K562 (cell line): Measurements from ENCODE around the gene GABARAPL2. TPM values are rescaled to one million over a fixed set of nuclear protein-coding genes. Genes with fewer than 3 reads are reported as not detected.

ENCODE experiments used
- ATAC-seq: fragments of 200-7000 bp; cut with Tn5 transposase; 3 replicates; pipeline ENCODE4 v1.9.1; 2020; ENCODE audit warnings: moderate library complexity
- BruUV-seq: library from RNA; stranded (reverse); fragments of 400-500 nt; replicated peaks from 2 replicates; lab custom pipeline; 2021; lab: Mats Ljungman, UMichigan
- CTCF ChIA-PET: fragments of 300-600 bp; formaldehyde crosslinking; extraction: SDS; loops from one replicate; lab custom pipeline; 2021; ENCODE audit warnings: low intra/inter-chr PET ratio; lab: Yijun Ruan, JAX
- POLR2A ChIA-PET: fragments of 300-600, 350-650 bp; sonication (Branson Sonifier 250); formaldehyde crosslinking; extraction: SDS; loops from one replicate; lab custom pipeline; 2021; ENCODE audit warnings: antibody characterized with exemption, inconsistent platforms; lab: Yijun Ruan, JAX
- DNase-seq, 4 experiments: peaks; one replicate each; pipeline versions ENCODE4 v3.0.0 to v3.0.0-alpha.2; 2011 to 2018; ENCODE audit warnings: low spot score in 3 of 4, mixed read lengths in 3 of 4; ENCODE audit errors: extremely low read depth in 1 of 4
- FAIRE-seq: peaks from 2 replicates; lab custom pipeline; 2011; peaks lifted over from hg19 to GRCh38; lab: Jason Lieb, UNC
- H2AFZ ChIP-seq: 2 replicates; pipeline ENCODE4 v1.6.0; 2011; ENCODE audit warnings: low read depth, low read length, control low read depth, inconsistent platforms
- H3K27ac ChIP-seq: fragments of 200-600 bp; 3 replicates; pipeline ENCODE4 v1.8.0; 2011; ENCODE audit warnings: low read depth, mild to moderate bottlenecking, control low read depth, inconsistent platforms, low read length, moderate library complexity, mixed read lengths; ENCODE audit errors: extremely low read depth
- H3K27me3 ChIP-seq, 2 experiments: fragments of 300-600 bp in 1 of 2; 2 replicates in 1 of 2; 3 replicates in 1 of 2; pipeline versions ENCODE4 v1.6.0 to v1.8.0; 2011; ENCODE audit warnings: inconsistent platforms in 2 of 2, low read length in 2 of 2, mild to moderate bottlenecking in 1 of 2, mixed read lengths in 1 of 2, moderate library complexity in 1 of 2; ENCODE audit not compliant: control insufficient read depth in 2 of 2, insufficient read depth in 2 of 2
- H3K36me3 ChIP-seq: fragments of 300-600 bp; 3 replicates; pipeline ENCODE4 v1.8.0; 2011; ENCODE audit warnings: mild to moderate bottlenecking, low read length, inconsistent platforms; ENCODE audit not compliant: control insufficient read depth, insufficient read depth
- H3K4me1 ChIP-seq, 2 experiments: fragments of 200-600 bp in 1 of 2; replicated peaks in 1 of 2; 2 replicates in 1 of 2; 3 replicates in 1 of 2; pipeline versions ENCODE4 v1.5.1 to v1.8.0; 2011; ENCODE audit warnings: inconsistent platforms in 2 of 2, low read length in 2 of 2, mild to moderate bottlenecking in 1 of 2, mixed read lengths in 1 of 2, moderate library complexity in 1 of 2; ENCODE audit not compliant: control insufficient read depth in 2 of 2, insufficient read depth in 2 of 2
- H3K4me2 ChIP-seq: 2 replicates; pipeline ENCODE4 v1.6.1; 2011; ENCODE audit warnings: low read length, control low read depth, inconsistent platforms, mixed read lengths; ENCODE audit not compliant: insufficient read depth
- H3K4me3 ChIP-seq: fragments of 200-600 bp; sonication (generic), shearing (Covaris generic); 2 replicates; pipeline ENCODE4 v1.5.1; 2016; ENCODE audit warnings: control low read depth, inconsistent platforms
- H3K79me2 ChIP-seq: fragments of 200-600 bp; 3 replicates; pipeline ENCODE4 v1.8.0; 2011; ENCODE audit warnings: low read length, inconsistent platforms; ENCODE audit not compliant: control insufficient read depth, insufficient read depth
- H3K9ac ChIP-seq, 2 experiments: 2 replicates each; pipeline versions ENCODE4 v1.6.0 to v1.6.1; 2011; ENCODE audit warnings: low read depth in 2 of 2, low read length in 2 of 2, control low read depth in 1 of 2, inconsistent platforms in 1 of 2, mild to moderate bottlenecking in 1 of 2, mixed read lengths in 1 of 2; ENCODE audit not compliant: insufficient read depth in 1 of 2
- H3K9me1 ChIP-seq: one replicate; pipeline ENCODE4 v1.6.0; 2011; ENCODE audit warnings: inconsistent platforms, mild to moderate bottlenecking, low read length, moderate library complexity; ENCODE audit not compliant: control insufficient read depth, insufficient read depth
- H3K9me3 ChIP-seq: replicated peaks from 2 replicates; pipeline ENCODE4 v1.5.1; 2011; ENCODE audit warnings: low read depth, low read length, inconsistent platforms; ENCODE audit not compliant: control insufficient read depth, insufficient read depth
- H4K20me1 ChIP-seq: replicated peaks from 2 replicates; pipeline ENCODE4 v1.6.1; 2011; ENCODE audit warnings: low read length, inconsistent platforms, mixed read lengths; ENCODE audit not compliant: control insufficient read depth, insufficient read depth
- CHD1 ChIP-seq: fragments of 200-600 bp; sonication (generic); IDR thresholded peaks from one replicate; pipeline ENCODE4 v1.6.1; 2012; ENCODE audit warnings: mild to moderate bottlenecking, moderate library complexity, low read length, inconsistent platforms
- DEAF1 ChIP-seq: fragments of 450-650 bp; formaldehyde crosslinking; IDR thresholded peaks from 2 replicates; pipeline ENCODE4 v1.4.0; 2020; ENCODE audit warnings: mild to moderate bottlenecking, moderate library complexity
- EHMT2 ChIP-seq: fragments of 450-650 bp; IDR thresholded peaks from 2 replicates; pipeline ENCODE4 v1.6.1; 2018; ENCODE audit warnings: antibody characterized with exemption
- EP400 ChIP-seq: fragments of 450-650 bp; IDR thresholded peaks from 2 replicates; pipeline ENCODE4 v1.6.1; 2017; ENCODE audit warnings: antibody characterized with exemption, mild to moderate bottlenecking, moderate library complexity
- HMGXB4 ChIP-seq: sonication (generic); formaldehyde crosslinking; IDR thresholded peaks from 2 replicates; pipeline ENCODE4 v1.8.1; 2023; ENCODE audit warnings: mild to moderate bottlenecking, missing genetic modification reagents
- NBN ChIP-seq: fragments of 450-650 bp; IDR thresholded peaks from 2 replicates; pipeline ENCODE4 v1.6.1; 2016; ENCODE audit warnings: low read depth, mild to moderate bottlenecking
- PCBP1 ChIP-seq: fragments of 200-400 bp; formaldehyde crosslinking; IDR thresholded peaks from 2 replicates; pipeline ENCODE4 v1.6.1; 2018; ENCODE audit warnings: mild to moderate bottlenecking, low read depth, low read length; ENCODE audit not compliant: poor library complexity, severe bottlenecking
- ZBTB7A ChIP-seq: IDR thresholded peaks from 2 replicates; pipeline ENCODE4 v1.6.1; 2011; ENCODE audit warnings: low read depth, mild to moderate bottlenecking, low read length, moderate library complexity, borderline replicate concordance; ENCODE audit not compliant: control insufficient read depth
- ZFX ChIP-seq: sonication (generic); formaldehyde crosslinking; IDR thresholded peaks from 2 replicates; pipeline ENCODE4 v1.8.0; 2022; ENCODE audit warnings: mild to moderate bottlenecking, missing genetic modification reagents, moderate library complexity
- ZNF280A ChIP-seq: fragments of 450-650 bp; IDR thresholded peaks from 2 replicates; pipeline ENCODE4 v1.6.1; 2018; ENCODE audit warnings: mild to moderate bottlenecking, low read depth; ENCODE audit not compliant: partially characterized antibody
- ZNF644 ChIP-seq: fragments of 200-800 bp; sonication (Bioruptor generic); IDR thresholded peaks from 2 replicates; pipeline ENCODE4 v1.6.1; 2016; ENCODE audit warnings: low read depth, missing genetic modification characterization, missing compliant biosample characterization
- ZNF695 ChIP-seq: fragments of 450-650 bp; formaldehyde crosslinking; IDR thresholded peaks from 2 replicates; pipeline ENCODE4 v1.4.0; 2020; ENCODE audit warnings: mild to moderate bottlenecking, moderate library complexity
- WGBS: fragments of 100-300 bp; shearing (Covaris generic); methylation state at CpG from one replicate; pipeline ENCODE4 v1.1.6; 2016; ENCODE audit warnings: low coverage, mixed read lengths; ENCODE audit not compliant: insufficient coverage; ENCODE audit errors: missing lambda C conversion rate; 5-methylcytosine and 5-hydroxymethylcytosine counted together
- in situ Hi-C: fragments of 300-500 bp; cut with MboI; formaldehyde crosslinking; loops from 4 replicates; pipeline ENCODE4 v1.15.0; 2018; ENCODE audit warnings: inconsistent platforms, mixed read lengths
- intact Hi-C: fragments of 100-400 bp; cut with micrococcal nuclease; formaldehyde crosslinking; loops from 2 replicates; pipeline ENCODE4 v1.14.2; 2022
- polyA plus RNA-seq, 8 experiments: library from polyadenylated mRNA; depleted of rRNA in 4 of 8; stranded (reverse) in 5 of 8; unstranded in 3 of 8; fragments of >200 nt; fragmentation: Nextera tagmentation in 2 of 8; fragmentation: Illumina TruSeq in 1 of 8; extraction: Ambion mirVana in 2 of 8; extraction: Trizol in 1 of 8; gene quantifications; 2 replicates each; pipeline versions ENCODE4 v1.2.1 to v1.2.3, GENCODE V29; 2011 to 2014; ENCODE audit warnings: inconsistent platforms in 1 of 8, missing spikeins in 1 of 8
- total RNA-seq, 7 experiments: library from RNA; depleted of rRNA in 6 of 7; stranded (reverse); fragments of >200 nt in 6 of 7; fragmentation: Illumina TruSeq in 2 of 7; extraction: Trizol in 2 of 7; gene quantifications; 2 replicates each; pipeline versions ENCODE4 v1.2.1 to v1.2.3, GENCODE V29; 2011 to 2021; ENCODE audit warnings: low replicate concordance in 1 of 7

Gene GABARAPL2
- total and polyA plus RNA-seq, 9 of the 15 experiments (the other 6 are each of a cell fraction or from before 2014, with no cell fraction given) = 42.1 to 288 (median 91.8) TPM

GRCh38 chr16:75566758-75567255 lies 628 bp downstream of the GABARAPL2 start:
- Histone ChIP-seq H3K4me1 (peaks cover 15 to 28% of the 10 kb centered on the region in 2 experiments; a peak in 4 of 5 replicates), H4K20me1 (peaks cover 7% of the 10 kb centered on the region; the same call in 1 of the 2 replicates), H3K9ac (peak overlapping the region; percentile 73 to 95), H3K27ac (peak overlapping the region; percentile 74), H3K36me3 (peaks cover 44% of the 10 kb centered on the region; the same call in 2 of the 3 replicates), H3K9me1 (no peaks in the 10 kb centered on the region), H3K27me3 (no peaks in the 10 kb centered on the region), H3K4me3 (peak overlapping the region; percentile 95), H3K79me2 (peaks cover 19% of the 10 kb centered on the region), H3K9me3 (no peaks in the 10 kb centered on the region), H2AFZ (peak overlapping the region; percentile 40; the same call in 1 of the 2 replicates), H3K4me2 (peak overlapping the region; percentile 91)
- POLR2A ChIA-PET = interaction anchor here (1.3 to 2.0 kb wide), 4 partner anchors 8 to 22 kb away, joined by 3 to 11 read pairs (median 5); no protein-coding TSS in a partner anchor
- no TSS peak for BruUV-seq
- CTCF ChIA-PET = interaction anchor here (0.6 kb wide), 1 partner anchor 11 kb away, joined by 3 read pairs; no protein-coding TSS in a partner anchor
- in situ Hi-C loops = no loop called here
- peak; percentile 48 to 57 (median 52) for DNase-seq
- intact Hi-C loops = loop anchor here (1.0 kb wide), 1 partner anchor 53 kb away; no protein-coding TSS in a partner anchor
- peak; percentile 37 for FAIRE-seq
- 3% methylated on average over 31 of the region's 32 CpGs for WGBS
- peak; percentile 58 for ATAC-seq
- TF ChIP-seq EP400 (no peak), ZBTB7A (peak; percentile 81; the same call in 1 of the 2 replicates), ZNF280A (no peak), HMGXB4 (CRISPR knock-in tag) (0 out of 2 replicates have a peak, but pooled peaks have one; percentile 76), CHD1 (peak; percentile 42), NBN (no peak), ZNF644 (tag) (no peak), PCBP1 (peak; percentile 1), EHMT2 (peak; percentile 77; the same call in 1 of the 2 replicates), ZFX (CRISPR knock-in tag) (peak; percentile 66; the same call in 1 of the 2 replicates), DEAF1 (CRISPR knock-in tag) (no peak), ZNF695 (no peak)
